Caco-2 (cell line): ENCODE results near the gene IGFALS. TPM values are rescaled to one million over a fixed set of nuclear protein-coding genes. Genes with fewer than 3 reads are reported as not detected.

ENCODE experiments used
- BruUV-seq: library from RNA; stranded (reverse); fragments of 400-500 nt; replicated peaks from 2 replicates; lab custom pipeline; 2021; lab: Mats Ljungman, UMichigan
- CTCF ChIA-PET: fragments of 300-600 bp; sonication (Branson Sonifier 250); formaldehyde crosslinking; loops from one replicate; lab custom pipeline; 2022; ENCODE audit warnings: antibody characterized with exemption; lab: Charles Lee
- POLR2A ChIA-PET: fragments of 300-600 bp; sonication (Branson Sonifier 250); formaldehyde crosslinking; loops from one replicate; lab custom pipeline; 2022; ENCODE audit warnings: antibody characterized with exemption; lab: Charles Lee
- DNase-seq, 2 experiments: peaks; one replicate each; pipeline versions ENCODE4 v3.0.0 to v3.0.0-alpha.2; 2020 to 2022
- H3K27me3 ChIP-seq: replicated peaks from 2 replicates; pipeline ENCODE4 v1.6.0; 2011; ENCODE audit warnings: low read length; ENCODE audit not compliant: control insufficient read depth, insufficient read depth
- H3K36me3 ChIP-seq: 2 replicates; pipeline ENCODE4 v1.5.1; 2011; ENCODE audit warnings: low read length; ENCODE audit not compliant: control insufficient read depth, insufficient read depth
- H3K4me1 ChIP-seq: fragments of 250-450 bp; sonication (Bioruptor Pico); 2 replicates; pipeline ENCODE4 v1.5.1; 2020; ENCODE audit warnings: mild to moderate bottlenecking
- H3K4me3 ChIP-seq: 2 replicates; pipeline ENCODE4 v1.5.1; 2011; ENCODE audit warnings: low read depth, mild to moderate bottlenecking, control low read depth, low read length
- H3K9me3 ChIP-seq: fragments of 250-450 bp; sonication (Bioruptor Pico); 2 replicates; pipeline ENCODE4 v1.5.1; 2020; ENCODE audit warnings: mild to moderate bottlenecking, moderate library complexity
- H3K27ac Mint-ChIP-seq: one replicate; pipeline ENCODE4 v1.8.0; 2022; ENCODE audit warnings: mixed read lengths; ENCODE audit not compliant: unreplicated experiment
- H3K27me3 Mint-ChIP-seq: one replicate; pipeline ENCODE4 v1.8.0; 2022; ENCODE audit warnings: mixed read lengths; ENCODE audit not compliant: insufficient read depth, unreplicated experiment
- H3K36me3 Mint-ChIP-seq: one replicate; pipeline ENCODE4 v1.8.0; 2022; ENCODE audit warnings: mild to moderate bottlenecking, mixed read lengths; ENCODE audit not compliant: insufficient read depth, unreplicated experiment
- H3K4me1 Mint-ChIP-seq: one replicate; pipeline ENCODE4 v1.8.0; 2022; ENCODE audit warnings: low read depth, mixed read lengths; ENCODE audit not compliant: unreplicated experiment
- H3K4me3 Mint-ChIP-seq: one replicate; pipeline ENCODE4 v1.8.0; 2022; ENCODE audit warnings: mild to moderate bottlenecking, moderate library complexity, mixed read lengths; ENCODE audit not compliant: unreplicated experiment
- H3K9me3 Mint-ChIP-seq: one replicate; pipeline ENCODE4 v1.8.0; 2022; ENCODE audit warnings: mixed read lengths; ENCODE audit not compliant: unreplicated experiment
- intact Hi-C: fragments of 100-400 bp; cut with micrococcal nuclease; formaldehyde crosslinking; loops from one replicate; pipeline ENCODE4 v1.10.0; 2022; ENCODE audit not compliant: unreplicated experiment
- total RNA-seq: library from RNA; stranded (reverse); gene quantifications from 2 replicates; pipeline ENCODE4 v1.2.3, GENCODE V29; 2022
- TF ChIP-seq, protein P1 (sequence below), 2 experiments: fragments of 200-600 bp in 1 of 2; IDR thresholded peaks; 1 replicate in 1 of 2; 2 replicates in 1 of 2; pipeline versions ENCODE4 v1.5.1 to v1.8.0; 2011 to 2022; ENCODE audit warnings: antibody characterized with exemption in 1 of 2, control low read depth in 1 of 2, inconsistent platforms in 1 of 2, low read depth in 1 of 2, low read length in 1 of 2, mild to moderate bottlenecking in 1 of 2, moderate library complexity in 1 of 2; ENCODE audit not compliant: insufficient read depth in 1 of 2, severe bottlenecking in 1 of 2, unreplicated experiment in 1 of 2

Gene IGFALS
- total RNA-seq, 1 experiment from 2014 or later: not detected

DNA sequence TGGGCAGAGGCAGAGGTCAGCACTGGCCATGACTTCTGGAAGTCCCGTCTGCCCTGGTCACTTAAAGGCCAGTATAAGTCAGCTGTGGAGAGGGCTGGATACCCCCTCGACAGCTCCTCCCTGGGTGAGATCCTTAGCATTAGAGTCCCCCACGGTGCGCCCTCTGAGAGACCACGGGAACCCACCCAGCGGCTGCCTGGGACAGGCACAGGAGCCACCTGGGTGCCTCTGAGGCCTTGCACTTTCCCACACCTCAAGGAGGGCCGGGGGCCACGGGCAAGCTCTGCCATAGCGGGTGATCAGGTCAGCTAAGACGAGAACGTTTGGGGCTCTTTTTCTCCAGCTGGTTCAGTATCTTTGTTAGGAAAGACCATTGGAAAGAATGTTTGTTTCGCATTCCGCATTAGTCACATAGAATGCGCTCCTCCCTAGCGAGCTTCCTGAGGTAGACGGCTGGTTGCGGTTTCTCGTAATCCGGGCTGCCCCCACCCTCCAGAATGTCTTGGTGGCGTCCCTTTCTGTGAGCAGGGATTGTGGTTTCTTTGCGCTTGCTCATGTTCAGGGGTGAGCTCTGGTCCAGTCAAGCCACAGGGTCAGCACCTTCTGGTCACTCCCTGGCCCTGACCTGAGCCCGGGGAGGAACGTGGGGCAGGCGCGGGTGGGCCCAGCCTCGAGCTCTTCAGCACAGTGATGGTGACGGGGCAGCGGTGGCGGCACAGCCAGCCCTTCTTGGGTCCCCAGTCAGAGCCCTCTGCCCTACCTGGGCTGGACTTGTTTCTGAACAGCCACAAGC, 47.4 kb downstream of the IGFALS start:
- H3K9me3 Mint-ChIP-seq: no peaks in the 10 kb centered on the region
- H3K27me3 Mint-ChIP-seq: no peaks in the 10 kb centered on the region
- Histone ChIP-seq H3K4me3 (no peak overlapping the region), H3K9me3 (no peaks in the 10 kb centered on the region), H3K4me1 (no peaks in the 10 kb centered on the region), H3K36me3 (no peaks in the 10 kb centered on the region), H3K27me3 (no peaks in the 10 kb centered on the region)
- ChIA-PET POLR2A (no interaction called here), CTCF (no interaction called here)
- TF ChIP-seq, protein P1, sequence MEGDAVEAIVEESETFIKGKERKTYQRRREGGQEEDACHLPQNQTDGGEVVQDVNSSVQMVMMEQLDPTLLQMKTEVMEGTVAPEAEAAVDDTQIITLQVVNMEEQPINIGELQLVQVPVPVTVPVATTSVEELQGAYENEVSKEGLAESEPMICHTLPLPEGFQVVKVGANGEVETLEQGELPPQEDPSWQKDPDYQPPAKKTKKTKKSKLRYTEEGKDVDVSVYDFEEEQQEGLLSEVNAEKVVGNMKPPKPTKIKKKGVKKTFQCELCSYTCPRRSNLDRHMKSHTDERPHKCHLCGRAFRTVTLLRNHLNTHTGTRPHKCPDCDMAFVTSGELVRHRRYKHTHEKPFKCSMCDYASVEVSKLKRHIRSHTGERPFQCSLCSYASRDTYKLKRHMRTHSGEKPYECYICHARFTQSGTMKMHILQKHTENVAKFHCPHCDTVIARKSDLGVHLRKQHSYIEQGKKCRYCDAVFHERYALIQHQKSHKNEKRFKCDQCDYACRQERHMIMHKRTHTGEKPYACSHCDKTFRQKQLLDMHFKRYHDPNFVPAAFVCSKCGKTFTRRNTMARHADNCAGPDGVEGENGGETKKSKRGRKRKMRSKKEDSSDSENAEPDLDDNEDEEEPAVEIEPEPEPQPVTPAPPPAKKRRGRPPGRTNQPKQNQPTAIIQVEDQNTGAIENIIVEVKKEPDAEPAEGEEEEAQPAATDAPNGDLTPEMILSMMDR (IDR thresholded peaks at IDR 0.05; ENCODE audit: insufficient read depth in 1 of 2, low read depth in 1 of 2, low read length in 1 of 2, severe bottlenecking in 1 of 2, unreplicated experiment in 1 of 2): no peak
- H3K4me3 Mint-ChIP-seq: no peak overlapping the region
- H3K4me1 Mint-ChIP-seq: no peaks in the 10 kb centered on the region
- no peak for DNase-seq
- intact Hi-C loops: no loop called here
- H3K36me3 Mint-ChIP-seq: peaks cover 19% of the 10 kb centered on the region
- H3K27ac Mint-ChIP-seq: no peak overlapping the region
- no TSS peak for BruUV-seq

DNA sequence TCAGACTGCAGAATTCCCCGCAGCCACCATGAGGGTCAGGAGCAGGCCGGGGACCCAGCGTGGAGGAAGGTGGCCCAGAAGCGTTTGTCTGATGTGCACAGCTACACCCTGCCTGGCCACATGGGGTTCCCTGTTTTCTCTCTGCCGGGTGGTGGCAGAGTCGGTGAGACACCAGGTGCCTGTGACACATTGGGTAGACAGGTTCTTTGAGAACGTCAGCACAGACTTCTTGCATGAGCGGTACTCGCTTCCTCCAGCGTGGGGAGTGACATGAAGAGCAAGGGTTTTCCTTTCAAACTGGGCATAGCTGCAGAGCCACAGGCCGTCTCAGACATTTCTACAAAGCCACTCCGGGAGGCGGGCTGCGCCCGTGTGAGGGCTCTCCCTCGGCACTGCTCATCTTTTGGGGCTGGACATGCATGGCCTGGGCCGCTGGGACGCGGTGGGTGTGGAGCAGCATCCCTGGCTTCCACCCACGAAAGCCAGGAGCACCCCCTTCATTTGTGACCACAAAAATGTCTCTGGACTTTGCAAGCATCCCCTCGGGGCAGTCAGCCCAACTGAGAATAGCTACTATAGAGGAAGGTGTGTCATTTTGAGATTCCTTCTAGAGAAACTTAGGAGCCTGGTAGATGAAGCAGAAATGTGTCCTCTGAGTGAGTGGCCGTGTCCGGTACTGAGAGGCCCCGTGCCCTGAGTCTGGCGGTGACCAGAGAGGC, 48.2 kb downstream of the IGFALS start:
- Mint-ChIP-seq H3K27ac (no peak overlapping the region), H3K36me3 (peaks cover 19% of the 10 kb centered on the region), H3K4me1 (no peaks in the 10 kb centered on the region), H3K4me3 (no peak overlapping the region), H3K27me3 (no peaks in the 10 kb centered on the region), H3K9me3 (no peaks in the 10 kb centered on the region)
- DNase-seq: no peak
- Histone ChIP-seq H3K4me1 (no peaks in the 10 kb centered on the region), H3K9me3 (no peaks in the 10 kb centered on the region), H3K36me3 (no peaks in the 10 kb centered on the region), H3K4me3 (no peak overlapping the region), H3K27me3 (no peaks in the 10 kb centered on the region)
- CTCF ChIA-PET: no interaction called here
- no TSS peak for BruUV-seq
- intact Hi-C loops: no loop called here
- TF ChIP-seq, protein P1 (IDR thresholded peaks at IDR 0.05; ENCODE audit: insufficient read depth in 1 of 2, low read depth in 1 of 2, low read length in 1 of 2, severe bottlenecking in 1 of 2, unreplicated experiment in 1 of 2): no peak
- POLR2A ChIA-PET: no interaction called here

DNA sequence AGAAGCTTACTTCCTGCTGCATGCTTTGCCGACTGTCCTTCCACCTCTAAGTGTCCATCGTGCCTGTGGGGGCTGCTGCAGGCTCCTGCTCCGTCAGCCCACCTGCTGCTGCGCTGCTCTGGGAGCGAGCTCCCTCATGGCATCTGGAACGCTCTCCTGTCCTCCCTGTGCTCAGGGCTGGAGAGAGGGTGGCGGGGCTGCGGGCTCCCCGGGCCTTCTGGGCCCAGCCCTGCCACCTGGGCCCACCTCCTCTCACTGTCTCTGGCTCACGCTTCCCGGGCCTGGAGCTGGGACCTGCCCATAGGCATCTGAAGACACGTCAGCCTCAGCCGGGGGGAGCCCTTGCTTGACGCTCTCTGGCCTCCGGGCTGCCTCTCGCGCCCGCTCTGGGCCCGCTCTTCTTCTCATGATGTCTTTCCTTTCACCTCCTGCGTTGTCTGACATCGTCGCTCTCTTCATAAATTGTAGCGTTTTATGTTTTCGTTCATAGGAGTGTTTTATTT, 49.1 kb downstream of the IGFALS start:
- Mint-ChIP-seq H3K27ac (no peak overlapping the region), H3K27me3 (no peaks in the 10 kb centered on the region), H3K9me3 (no peaks in the 10 kb centered on the region), H3K36me3 (peaks cover 18% of the 10 kb centered on the region), H3K4me1 (no peaks in the 10 kb centered on the region), H3K4me3 (no peak overlapping the region)
- no TSS peak for BruUV-seq
- TF ChIP-seq, protein P1 (IDR thresholded peaks at IDR 0.05; ENCODE audit: insufficient read depth in 1 of 2, low read depth in 1 of 2, low read length in 1 of 2, severe bottlenecking in 1 of 2, unreplicated experiment in 1 of 2): no peak
- ChIA-PET POLR2A (no interaction called here), CTCF (no interaction called here)
- Histone ChIP-seq H3K4me3 (no peak overlapping the region), H3K36me3 (no peaks in the 10 kb centered on the region), H3K9me3 (no peaks in the 10 kb centered on the region), H3K4me1 (no peaks in the 10 kb centered on the region), H3K27me3 (no peaks in the 10 kb centered on the region)
- no peak for DNase-seq
- intact Hi-C loops: no loop called here
